LNCaP clone FGC (cell line): ENCODE results near the gene KCNG2.

Source experiments
- DNase-seq: peaks from one replicate; pipeline ENCODE4 v3.0.0-alpha.2; 2011; ENCODE audit warnings: low read depth
- H3K4me3 ChIP-seq: 2 replicates; pipeline ENCODE4 v1.5.1; 2011; ENCODE audit warnings: mild to moderate bottlenecking, low read depth, low read length, control low read depth
- TF ChIP-seq, protein P1 (sequence below): IDR thresholded peaks from 2 replicates; pipeline ENCODE4 v1.5.1; 2012; ENCODE audit warnings: mild to moderate bottlenecking; ENCODE audit not compliant: control insufficient read depth, insufficient read depth; ENCODE audit errors: extremely low read depth

KCNG2 gene

DNA sequence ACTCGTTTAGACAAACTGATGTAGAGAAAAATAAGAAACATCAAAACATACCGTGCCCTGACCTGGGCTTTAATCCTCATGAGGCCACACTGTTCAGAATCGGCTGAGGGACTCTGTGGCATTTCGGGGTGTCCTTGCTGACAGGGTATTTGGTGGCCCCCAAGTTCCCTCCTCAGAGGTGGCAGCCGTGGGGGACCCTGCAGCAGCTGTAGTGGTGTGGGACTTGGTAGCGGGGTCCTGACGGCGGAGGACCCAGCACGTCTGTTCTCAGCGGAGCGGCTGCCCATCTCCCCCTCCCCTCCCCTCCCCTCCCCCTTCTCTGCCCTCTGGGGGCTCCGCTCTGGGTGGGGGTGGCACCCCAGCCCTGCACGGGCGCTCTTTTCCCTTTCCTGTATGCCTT lies 18.4 kb downstream of the KCNG2 start:
- DNase-seq, result no peak
- TF ChIP-seq, protein P1, sequence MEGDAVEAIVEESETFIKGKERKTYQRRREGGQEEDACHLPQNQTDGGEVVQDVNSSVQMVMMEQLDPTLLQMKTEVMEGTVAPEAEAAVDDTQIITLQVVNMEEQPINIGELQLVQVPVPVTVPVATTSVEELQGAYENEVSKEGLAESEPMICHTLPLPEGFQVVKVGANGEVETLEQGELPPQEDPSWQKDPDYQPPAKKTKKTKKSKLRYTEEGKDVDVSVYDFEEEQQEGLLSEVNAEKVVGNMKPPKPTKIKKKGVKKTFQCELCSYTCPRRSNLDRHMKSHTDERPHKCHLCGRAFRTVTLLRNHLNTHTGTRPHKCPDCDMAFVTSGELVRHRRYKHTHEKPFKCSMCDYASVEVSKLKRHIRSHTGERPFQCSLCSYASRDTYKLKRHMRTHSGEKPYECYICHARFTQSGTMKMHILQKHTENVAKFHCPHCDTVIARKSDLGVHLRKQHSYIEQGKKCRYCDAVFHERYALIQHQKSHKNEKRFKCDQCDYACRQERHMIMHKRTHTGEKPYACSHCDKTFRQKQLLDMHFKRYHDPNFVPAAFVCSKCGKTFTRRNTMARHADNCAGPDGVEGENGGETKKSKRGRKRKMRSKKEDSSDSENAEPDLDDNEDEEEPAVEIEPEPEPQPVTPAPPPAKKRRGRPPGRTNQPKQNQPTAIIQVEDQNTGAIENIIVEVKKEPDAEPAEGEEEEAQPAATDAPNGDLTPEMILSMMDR, result no peak
- H3K4me3 ChIP-seq, result no peak overlapping the region

DNA sequence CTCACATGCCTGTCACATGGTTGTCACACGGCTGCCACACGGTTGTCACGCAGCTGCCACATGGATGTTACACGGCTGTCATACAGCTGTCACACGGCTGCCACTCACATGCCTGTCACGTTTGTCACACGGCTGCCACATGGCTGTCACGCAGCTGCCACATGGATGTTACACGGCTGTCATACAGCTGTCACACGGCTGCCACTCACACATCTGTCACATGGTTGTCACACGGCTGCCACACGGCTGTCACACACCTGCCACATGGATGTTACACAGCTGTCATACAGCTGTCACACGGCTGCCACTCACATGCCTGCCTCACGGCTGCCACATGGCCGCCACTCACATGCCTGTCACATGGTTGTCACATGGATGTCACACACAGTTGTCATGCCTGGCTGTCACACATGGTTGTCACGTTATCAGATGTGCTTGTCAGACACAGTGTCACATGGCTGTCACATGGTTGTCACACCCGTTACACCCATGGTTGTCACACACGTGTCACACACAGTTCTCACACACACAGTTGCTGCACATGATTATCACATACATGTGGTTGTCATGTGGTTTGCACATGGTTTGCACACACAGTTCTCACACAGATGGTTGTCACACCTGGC lies 19.4 kb downstream of the KCNG2 start:
- no peak for DNase-seq
- TF ChIP-seq, protein P1, result no peak
- no peak overlapping the region for H3K4me3 ChIP-seq

DNA sequence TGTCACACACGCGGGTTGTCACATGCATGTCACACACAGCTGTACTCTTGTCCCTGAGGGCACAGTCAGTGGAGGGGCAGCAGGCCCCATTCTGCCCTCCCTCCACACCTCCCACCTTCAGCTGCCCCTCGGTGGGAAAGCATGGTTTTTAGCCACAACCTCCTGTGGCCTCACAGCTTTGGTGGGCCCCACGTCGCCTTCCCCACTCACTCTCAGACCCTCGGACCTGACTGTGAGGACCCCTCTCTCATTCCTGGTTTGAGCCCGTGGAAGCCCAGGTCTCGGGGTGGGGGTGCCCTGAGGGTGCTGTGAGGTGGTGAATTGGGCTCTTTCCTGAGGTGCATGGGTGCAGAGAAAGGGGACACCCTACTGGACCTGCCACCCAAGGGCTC lies 19.9 kb downstream of the KCNG2 start:
- TF ChIP-seq, protein P1, result no peak
- H3K4me3 ChIP-seq, result no peak overlapping the region
- no peak for DNase-seq

DNA sequence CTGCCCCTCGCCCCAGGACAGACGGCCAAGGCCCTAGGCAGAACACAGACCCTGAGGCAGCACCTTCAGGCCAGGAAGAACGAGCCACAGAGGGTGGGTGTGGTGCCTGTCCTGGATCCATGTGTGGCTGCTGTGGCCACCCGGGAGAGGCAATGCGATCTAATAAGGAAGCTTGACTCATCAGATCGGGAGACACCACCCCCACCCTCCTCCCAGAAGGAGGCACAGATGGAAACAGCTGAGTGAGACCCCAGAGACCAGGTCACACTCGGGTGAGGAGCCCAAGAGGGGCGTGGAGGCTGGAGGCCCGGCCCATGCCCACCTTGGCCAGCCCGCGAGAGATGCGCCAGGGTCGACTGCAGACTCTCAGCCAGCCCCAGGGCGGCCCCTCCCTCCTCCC lies 20.3 kb downstream of the KCNG2 start:
- no peak for DNase-seq
- TF ChIP-seq, protein P1, result no peak
- H3K4me3 ChIP-seq, result no peak overlapping the region

DNA sequence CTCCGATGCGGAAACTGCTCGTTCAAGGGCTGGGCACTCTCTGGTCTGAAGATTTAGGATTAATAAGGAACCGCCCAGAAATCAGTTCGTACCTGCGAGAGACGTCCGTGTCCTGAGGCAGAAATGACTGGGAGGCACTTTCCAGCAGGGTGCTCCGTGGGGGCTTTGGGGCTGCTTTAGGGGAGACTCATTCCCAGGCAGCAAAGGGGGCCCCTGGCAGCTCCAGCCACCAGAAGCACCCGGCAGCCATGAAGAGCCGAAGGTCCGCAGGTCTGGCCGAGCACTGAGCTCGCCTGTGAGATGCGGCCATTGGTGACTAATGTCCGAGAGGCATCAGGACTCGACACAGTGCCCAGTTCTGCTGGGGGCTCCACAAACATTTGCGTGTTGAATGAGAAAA lies 20.9 kb downstream of the KCNG2 start:
- TF ChIP-seq, protein P1, result no peak
- no peak overlapping the region for H3K4me3 ChIP-seq
- no peak for DNase-seq

DNA sequence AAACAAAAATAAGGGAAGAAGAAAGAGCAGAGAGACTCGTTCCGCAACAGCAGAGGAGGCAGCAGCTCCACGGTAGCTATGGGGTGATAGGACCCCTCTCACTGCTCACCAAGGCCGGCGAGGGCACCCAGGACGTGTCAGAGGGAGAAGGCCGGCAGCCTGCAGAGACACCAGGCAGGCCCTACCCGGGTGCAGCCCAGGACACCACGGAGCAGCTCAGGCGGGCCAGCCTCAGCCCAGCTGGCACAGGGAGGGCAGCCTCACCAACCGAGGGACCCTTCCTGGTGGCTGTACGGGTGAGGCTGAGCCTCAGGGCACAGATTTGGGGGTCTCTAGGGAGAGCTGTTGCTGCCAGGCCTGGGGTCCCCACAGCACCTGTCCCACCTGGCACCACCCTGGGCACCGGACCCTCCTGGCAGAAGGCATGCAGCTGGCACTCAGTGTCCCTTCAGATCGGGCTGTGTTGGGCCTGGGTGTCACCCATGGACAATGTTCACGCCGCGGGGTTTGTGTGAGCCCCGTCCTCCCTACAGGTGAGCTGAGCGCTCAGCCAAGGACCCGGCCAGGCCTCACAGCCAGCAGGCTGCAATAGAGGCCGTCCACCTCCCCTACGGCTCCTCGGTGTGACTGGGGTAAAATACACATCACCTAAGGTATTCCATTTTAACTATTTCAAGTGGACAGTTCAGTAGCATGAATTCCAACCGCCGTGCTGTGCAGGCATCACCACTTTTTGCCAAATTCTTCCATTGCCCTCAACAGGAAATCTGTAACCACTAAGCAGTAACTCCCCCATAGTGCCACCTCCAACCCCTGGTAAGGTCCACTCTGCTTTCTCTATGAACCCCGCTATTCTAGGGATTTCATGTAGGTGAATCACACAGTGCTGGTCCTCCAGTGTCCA lies 21.6 kb downstream of the KCNG2 start:
- TF ChIP-seq, protein P1, result no peak
- H3K4me3 ChIP-seq, result no peak overlapping the region
- no peak for DNase-seq
